Stimulated activated CD8-positive, alpha-beta memory T cell treated with anti-CD3 and anti-CD28 coated beads, Interleukin-12 subunit alpha, Interleukin-12 subunit beta, amount 100 ng/mL, for 24 hours (primary cell): ENCODE results near the gene CRHR1.

Experiments
- DNase-seq: peaks from one replicate; pipeline ENCODE4 v3.0.0-alpha.2; 2020; ENCODE audit errors: extremely low read depth

The CRHR1 gene

GRCh38 chr17:45758544-45758943 is 25.6 kb upstream of the CRHR1 start:
- DNase-seq: no peak

GRCh38 chr17:45759761-45760160 is 24.4 kb upstream of the CRHR1 start:
- DNase-seq: no peak

DNA sequence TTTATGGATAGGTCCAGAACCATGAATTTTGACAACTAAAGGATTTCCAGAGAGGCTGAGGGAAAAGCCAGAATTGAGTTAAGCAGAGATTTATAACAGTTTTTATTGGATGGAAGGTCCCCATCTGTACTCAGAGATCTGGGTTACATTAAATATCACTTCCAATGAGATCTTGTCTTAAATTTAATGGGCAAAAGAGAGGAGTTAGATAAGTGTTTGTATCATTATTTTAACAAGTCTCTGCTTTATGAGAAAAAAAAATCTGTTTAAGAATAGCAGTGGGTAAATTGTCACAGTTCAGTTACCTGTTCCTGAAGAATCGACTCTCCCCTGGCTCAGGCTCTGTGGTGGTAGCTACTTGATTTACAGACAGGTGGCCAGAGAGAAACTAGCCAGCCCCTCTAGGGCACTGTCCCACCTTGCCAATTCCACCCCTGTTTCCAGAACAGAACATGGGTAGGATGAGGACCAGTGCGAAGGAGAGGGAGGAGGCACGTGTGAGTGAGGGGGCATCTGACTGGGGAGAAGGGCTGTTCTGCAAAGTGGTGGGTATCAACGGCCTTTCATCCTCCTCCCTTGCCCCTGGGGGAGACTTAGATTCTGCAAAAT is 22.1 kb upstream of the CRHR1 start:
- no peak for DNase-seq

DNA sequence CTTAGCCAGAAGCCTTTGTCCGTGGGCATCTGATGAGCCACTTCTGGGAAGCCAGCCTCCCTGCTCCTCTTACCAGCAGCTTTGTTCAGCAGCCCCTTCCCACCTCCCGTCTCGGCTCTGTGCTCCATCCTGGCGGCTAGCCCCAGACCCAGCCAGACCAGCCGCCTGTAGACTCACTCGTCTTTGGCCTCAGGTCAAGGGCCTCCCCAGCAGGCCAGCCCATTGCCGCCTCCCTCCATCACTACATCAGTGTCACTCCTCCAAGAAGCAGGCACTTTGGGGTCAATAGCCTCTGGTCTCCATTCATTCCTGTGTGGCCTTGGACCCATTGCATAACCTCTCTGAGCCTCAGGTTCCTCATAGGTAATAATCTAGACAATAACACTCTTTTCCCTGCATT is 20.9 kb upstream of the CRHR1 start:
- no peak for DNase-seq

GRCh38 chr17:45764479-45764878 is 19.6 kb upstream of the CRHR1 start:
- DNase-seq: no peak

DNA sequence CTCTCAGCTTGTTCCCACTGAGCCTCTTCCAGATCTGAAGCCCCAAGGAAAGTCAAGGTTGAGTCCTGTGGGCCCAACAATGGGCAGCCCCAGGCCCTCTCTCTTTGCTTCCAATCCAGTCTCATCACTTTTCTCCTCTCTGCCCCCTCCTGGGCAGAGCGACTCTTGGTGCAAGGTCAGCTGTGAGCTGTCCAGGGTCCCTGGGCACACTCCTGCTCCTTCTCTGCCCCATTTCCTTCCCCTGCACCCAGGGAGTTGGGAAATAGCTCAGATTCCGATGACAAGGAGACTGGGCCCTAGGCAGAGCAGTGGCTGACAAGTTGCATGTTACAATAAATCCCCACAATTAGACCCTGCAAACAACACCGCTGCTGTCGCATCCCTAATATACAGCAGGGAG is 16.1 kb upstream of the CRHR1 start:
- no peak for DNase-seq

- DNase-seq: no peak
Measured at GRCh38 chr17:45770632-45771270, 13.4 kb upstream of the CRHR1 start.

DNA sequence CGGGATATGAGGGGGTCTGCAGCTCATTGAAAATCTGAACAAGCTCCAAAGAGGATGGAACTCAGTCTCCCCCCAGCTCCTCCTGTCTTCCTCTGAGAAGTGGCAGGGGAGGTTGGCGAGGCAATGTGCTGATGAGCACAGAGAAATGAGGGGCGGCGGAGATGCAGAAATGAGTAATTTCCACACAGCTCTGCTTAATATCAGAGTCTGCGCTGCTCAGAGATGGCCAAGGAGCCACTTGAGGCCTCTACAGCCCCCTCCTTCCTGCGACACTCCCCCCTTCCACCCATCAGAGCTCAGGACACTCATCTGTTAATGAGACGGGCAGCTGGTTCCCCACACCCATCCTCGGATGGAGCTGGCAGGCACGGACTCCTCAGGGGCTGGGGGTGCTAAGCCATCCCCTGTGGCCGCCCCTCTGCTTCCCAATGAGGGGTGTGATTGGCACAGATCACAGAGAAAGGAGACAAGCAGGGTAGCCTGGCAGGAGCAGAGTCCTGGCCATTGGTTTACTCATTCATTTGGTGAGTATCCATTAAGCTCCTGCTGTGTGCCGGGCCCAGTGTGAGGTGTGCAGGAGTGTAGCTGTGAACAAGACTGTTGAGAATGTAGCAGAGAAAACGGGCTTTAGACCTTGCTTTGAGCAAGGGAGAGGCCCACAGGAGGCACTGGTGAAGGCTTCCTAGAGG is 12.7 kb upstream of the CRHR1 start:
- no peak for DNase-seq

GRCh38 chr17:45775148-45775547 is 9.0 kb upstream of the CRHR1 start:
- no peak for DNase-seq

DNA sequence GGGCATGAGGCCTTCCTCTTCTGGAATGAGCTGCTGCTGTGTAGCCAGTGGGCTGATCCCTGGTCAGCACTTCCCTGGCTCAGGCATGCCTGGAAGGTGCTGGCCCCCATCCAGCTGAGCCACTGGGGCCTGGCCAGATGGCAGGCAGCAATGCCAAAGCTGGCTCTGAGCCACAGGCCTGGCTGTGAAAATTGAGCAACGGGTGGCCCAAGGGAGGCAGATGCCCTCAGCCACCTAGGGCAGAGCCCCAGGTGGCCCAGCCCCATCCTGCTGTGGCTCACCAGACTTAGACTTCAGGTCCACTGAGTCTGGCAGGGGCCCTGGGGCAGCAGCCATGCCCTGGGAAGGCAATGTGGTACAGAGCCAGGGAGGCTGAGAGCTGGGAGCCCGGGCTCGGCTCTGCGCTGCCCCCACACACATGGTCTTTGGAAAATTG is 8.5 kb upstream of the CRHR1 start:
- no peak for DNase-seq

GRCh38 chr17:45776896-45777295 is 7.2 kb upstream of the CRHR1 start:
- DNase-seq: no peak

- DNase-seq: no peak
Measured at GRCh38 chr17:45777388-45777787, 6.7 kb upstream of the CRHR1 start.

GRCh38 chr17:45780921-45781320 is 3.2 kb upstream of the CRHR1 start:
- no peak for DNase-seq

GRCh38 chr17:45782889-45783592 is 1.1 kb upstream of the CRHR1 start:
- no peak for DNase-seq

DNA sequence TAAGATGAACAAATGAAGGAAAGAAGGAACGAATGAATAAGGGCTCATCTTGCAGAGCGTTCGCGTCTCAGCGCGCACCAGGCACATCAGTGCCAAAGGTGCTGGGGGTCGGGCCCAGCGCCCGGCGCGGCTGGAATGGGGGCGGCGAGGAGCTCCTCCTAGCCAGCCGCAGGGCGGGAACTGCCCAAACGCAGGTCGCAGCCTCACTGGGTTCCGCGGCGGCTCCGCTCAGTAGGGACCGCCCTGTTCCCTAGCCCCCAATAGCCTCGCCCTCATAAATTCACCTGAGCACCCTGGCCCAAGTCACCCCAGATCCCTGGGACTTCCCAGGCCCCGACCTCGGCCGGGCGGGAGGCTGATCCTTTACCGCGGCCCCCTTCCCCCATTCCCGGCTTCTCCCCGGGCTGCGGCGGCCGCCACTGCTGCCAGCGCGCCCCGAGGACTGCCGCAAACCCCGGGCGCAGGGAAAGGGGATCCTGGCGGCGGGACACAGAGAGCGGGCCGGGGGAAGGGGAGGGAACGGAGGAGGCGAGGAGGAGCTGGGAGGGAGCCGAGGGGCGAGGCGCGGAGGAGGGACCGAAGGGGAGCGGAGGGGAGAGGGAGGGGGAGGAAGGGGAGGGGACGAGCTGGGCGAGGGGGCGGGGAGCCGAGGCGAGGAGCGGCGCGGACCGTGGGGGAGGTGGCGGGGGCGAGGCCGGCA is 377 bp upstream of the CRHR1 start:
- DNase-seq: no peak

DNA sequence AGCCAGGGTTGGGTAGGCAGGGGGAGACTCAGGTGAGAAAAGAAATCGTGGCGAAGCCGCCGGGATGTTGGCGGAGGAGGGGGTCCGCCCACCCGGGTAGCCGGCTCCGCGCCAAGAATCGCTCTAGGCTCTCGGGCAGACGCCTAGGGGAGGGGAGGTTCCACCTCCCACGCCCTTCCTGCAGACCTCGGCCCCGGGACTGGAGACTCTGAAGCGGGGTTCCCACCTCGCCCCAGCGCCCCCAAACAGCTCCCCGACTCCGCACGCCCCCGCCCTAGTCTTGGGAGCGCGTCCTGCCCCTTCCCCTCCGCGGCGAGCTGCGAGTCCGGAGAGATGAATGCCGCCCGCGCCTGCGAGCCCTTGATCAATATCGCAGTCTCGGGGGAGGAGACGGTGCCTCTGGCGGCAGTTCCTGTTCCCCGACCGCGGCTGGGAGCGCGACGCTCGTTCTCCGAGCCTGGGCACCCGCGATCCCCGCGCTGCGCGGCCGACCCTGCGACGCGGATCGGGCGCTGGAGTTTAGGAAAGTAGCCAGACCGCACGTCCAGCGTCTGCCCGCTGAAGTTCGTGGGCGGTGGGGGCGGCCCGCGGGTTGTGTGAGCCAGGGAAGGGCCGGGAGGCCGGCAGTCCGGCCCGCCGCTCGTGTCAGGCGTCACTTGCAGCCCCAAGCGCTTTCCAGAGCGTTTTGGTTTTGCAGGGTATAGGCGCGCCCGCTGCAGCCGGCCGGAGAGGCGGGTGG is 790 bp downstream of the CRHR1 start:
- no peak for DNase-seq

DNA sequence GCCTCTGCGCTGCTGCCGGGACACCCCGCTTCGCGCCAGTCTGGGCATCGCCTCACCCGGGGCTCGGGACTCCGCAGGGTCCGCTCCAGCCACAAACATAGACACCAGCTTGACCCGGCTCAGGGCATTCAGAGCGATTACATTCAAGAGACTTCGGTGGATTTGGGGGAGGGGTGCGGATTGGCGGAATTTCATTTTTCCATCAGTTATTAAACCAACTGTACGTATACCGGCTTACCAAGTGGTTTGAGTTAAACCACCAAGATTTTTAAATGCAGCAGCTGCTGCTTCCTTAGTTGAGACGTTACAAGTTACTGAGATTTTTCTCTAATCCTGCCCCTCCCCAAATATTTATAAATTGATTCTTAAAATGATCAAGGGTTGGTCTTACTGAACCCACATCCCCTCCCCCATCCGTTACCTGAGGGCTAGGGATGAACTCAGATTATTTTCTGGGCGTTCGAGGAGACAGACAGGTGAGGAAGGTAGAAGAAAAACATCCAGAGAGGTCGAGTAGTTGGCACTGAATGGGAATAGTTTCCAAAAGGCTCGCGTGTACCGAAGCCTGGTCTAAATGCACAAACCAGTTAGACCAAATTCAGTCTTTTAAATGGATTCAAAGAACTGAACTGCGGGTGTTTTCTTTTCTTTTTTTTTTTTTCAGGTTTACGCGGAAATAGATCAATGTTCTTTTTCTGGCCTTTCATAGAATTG is 1.5 kb downstream of the CRHR1 start:
- no peak for DNase-seq

DNA sequence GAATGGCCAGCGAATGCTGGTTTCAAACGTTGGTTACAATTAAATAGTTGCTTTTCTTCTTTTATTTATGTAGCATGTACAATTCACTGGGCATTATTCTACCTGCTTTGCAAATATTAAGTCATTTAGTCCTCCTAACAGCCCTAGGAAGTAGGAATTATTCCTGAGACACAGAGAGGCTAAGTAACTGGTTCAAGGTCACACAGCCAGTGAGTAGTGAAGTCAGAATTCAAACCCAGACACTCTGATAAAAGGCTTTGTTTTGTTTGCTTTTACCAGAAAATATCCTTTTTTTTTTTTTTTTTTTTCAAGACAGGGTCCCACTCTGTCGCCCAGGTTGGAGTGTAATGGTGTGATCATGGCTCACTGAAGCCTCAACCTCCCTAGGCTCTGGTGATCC is 2.2 kb downstream of the CRHR1 start:
- no peak for DNase-seq

DNA sequence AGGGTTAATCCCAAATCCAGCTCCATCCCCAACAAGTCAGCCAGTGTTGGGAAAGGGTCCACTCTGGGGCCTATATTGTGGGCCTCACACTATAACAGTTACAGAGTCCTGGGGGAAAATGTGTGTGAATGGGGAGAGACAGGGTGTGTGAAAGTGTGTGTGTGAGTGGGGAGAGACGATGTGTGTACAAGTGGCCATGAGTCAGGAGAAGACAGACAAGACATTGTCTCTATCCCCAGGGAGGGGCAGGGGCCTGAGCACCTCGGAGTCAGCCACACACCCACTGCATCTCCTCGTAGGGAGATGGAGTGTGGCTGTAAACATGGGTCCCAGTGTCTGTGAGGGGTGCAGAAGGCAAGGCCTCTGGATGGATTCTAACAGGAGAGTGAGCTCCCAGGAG is 2.9 kb downstream of the CRHR1 start:
- DNase-seq: no peak

- no peak for DNase-seq
Measured at GRCh38 chr17:45787656-45788055, 3.5 kb downstream of the CRHR1 start.

DNA sequence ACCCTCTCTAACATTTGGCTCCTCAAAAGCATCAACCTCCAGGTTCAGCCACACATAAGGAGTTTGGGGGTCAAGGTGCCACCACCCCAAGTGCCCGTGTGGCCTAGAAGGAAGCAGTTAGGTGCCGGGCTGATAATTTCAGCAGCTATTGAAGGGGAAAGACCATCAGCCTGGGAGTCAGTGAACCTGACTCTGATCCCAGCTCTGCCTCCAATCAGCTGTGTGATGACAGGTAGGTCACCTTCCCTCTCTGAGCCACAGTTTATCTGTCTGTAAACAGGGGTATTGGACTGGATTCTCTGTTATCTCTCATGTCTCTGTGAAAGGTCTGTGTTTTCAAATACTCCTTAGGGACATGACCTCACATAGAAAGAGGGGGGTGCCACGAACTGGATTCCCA is 3.9 kb downstream of the CRHR1 start:
- no peak for DNase-seq
